SKM-1 (cell line): Measurements from ENCODE around the gene KRT32.

Experiments used
- DNase-seq: peaks from one replicate; lab custom pipeline; 2025; ENCODE audit not compliant: unreplicated experiment; lab: John Stamatoyannopoulos, UW

The KRT32 gene

GRCh38 chr17:41492771-41493170, 25.6 kb upstream of the KRT32 start:
- DNase-seq: peak; percentile 23

- DNase-seq: no peak
Observed at GRCh38 chr17:41492351-41492750, 25.2 kb upstream of the KRT32 start.

- DNase-seq: no peak
Observed at GRCh38 chr17:41491476-41491875, 24.3 kb upstream of the KRT32 start.

GRCh38 chr17:41490000-41490990, 23.1 kb upstream of the KRT32 start:
- DNase-seq: no peak

GRCh38 chr17:41489531-41489930, 22.3 kb upstream of the KRT32 start, which contains the start of gene KRT36:
Gene KRT36, minus strand, starts transcription at chr17:41489910. Its CDS starts 46 bp downstream, at chr17:41489864.
- DNase-seq: no peak

GRCh38 chr17:41486809-41487530, 19.8 kb upstream of the KRT32 start:
- DNase-seq: no peak

- DNase-seq: no peak
Observed at GRCh38 chr17:41486316-41486715, 19.1 kb upstream of the KRT32 start.

GRCh38 chr17:41484920-41485904, 18.0 kb upstream of the KRT32 start:
- no peak for DNase-seq

GRCh38 chr17:41483991-41484826, 17.0 kb upstream of the KRT32 start:
- no peak for DNase-seq

- no peak for DNase-seq
Observed at GRCh38 chr17:41483531-41483930, 16.3 kb upstream of the KRT32 start.

- DNase-seq: no peak
Observed at GRCh38 chr17:41481036-41481435, 13.8 kb upstream of the KRT32 start, which contains the start of gene KRT35. Gene KRT35, minus strand, starts transcription at chr17:41481151. Its CDS starts 54 bp downstream, at chr17:41481097.

- no peak for DNase-seq
Observed at GRCh38 chr17:41480581-41480980, 13.4 kb upstream of the KRT32 start.

GRCh38 chr17:41480136-41480535, 12.9 kb upstream of the KRT32 start:
- peak; percentile 11 for DNase-seq

GRCh38 chr17:41478237-41478636, 11.1 kb upstream of the KRT32 start:
- no peak for DNase-seq

- DNase-seq: no peak
Observed at GRCh38 chr17:41476866-41477815, 10.0 kb upstream of the KRT32 start.

- no peak for DNase-seq
Observed at GRCh38 chr17:41475421-41475820, 8.2 kb upstream of the KRT32 start.

- DNase-seq: no peak
Observed at GRCh38 chr17:41474863-41475262, 7.7 kb upstream of the KRT32 start.

GRCh38 chr17:41468346-41468745, 1.2 kb upstream of the KRT32 start:
- no peak for DNase-seq

- no peak for DNase-seq
Observed at GRCh38 chr17:41467561-41467960, 375 bp upstream of the KRT32 start.
